ENCODE measurements around the gene ABCA4.

- no peak for TF ChIP-seq POLR2A (IDR thresholded peaks at IDR 0.05; ENCODE audit: low read depth, low read length)
- TF ChIP-seq POLR2AphosphoS5 (IDR thresholded peaks at IDR 0.05; ENCODE audit: low read depth, low read length) = no peak
Observed at GRCh38 chr1:93961906-93962305, 159.0 kb downstream of the ABCA4 start.
